GM18951 (cell line): Measurements from ENCODE around the gene TOMM6.
A peak's percentile ranks its signal among the peaks of the same experiment; 100 is the strongest.

Source experiments
- POLR2A ChIP-seq: IDR thresholded peaks from 4 replicates; pipeline ENCODE4 v1.6.1; 2011; ENCODE audit warnings: mild to moderate bottlenecking; ENCODE audit not compliant: insufficient read length, insufficient read depth; ENCODE audit errors: extremely low read depth
- in situ Hi-C: fragments of 300-500 bp; cut with MboI; formaldehyde crosslinking; loops from one replicate; pipeline ENCODE4 v1.12.0; 2022; ENCODE audit warnings: low sequenced_read_pairs, mixed read lengths, inconsistent platforms; ENCODE audit not compliant: unreplicated experiment

TOMM6 gene

GRCh38 chr6:41784581-41785171, 2.8 kb upstream of the TOMM6 start:
- no peak for TF ChIP-seq POLR2A
- in situ Hi-C loops, result no loop called here

DNA sequence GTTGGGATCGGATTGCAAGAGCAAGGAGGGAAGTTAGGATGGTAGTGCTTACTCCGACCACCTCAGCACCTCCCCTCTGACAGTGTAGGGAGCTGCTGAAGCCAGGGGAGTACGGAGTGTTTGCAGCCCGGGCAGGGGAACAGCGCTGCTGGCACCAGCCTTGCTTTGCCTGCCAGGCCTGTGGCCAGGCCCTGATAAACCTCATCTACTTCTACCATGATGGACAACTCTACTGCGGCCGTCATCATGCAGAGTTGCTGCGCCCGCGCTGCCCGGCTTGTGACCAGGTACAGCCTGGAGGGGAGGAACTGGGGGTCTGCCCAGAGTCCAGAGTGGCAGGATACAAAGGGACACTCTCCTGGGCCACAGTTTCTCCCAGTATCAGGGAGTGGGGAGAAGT, 2.2 kb upstream of the TOMM6 start:
- in situ Hi-C loops, result no loop called here
- TF ChIP-seq POLR2A, result no peak

GRCh38 chr6:41785689-41786450, 1.6 kb upstream of the TOMM6 start:
- in situ Hi-C loops, result no loop called here
- no peak for TF ChIP-seq POLR2A

- in situ Hi-C loops, result no loop called here
- TF ChIP-seq POLR2A, result peak; percentile 38
Measured at GRCh38 chr6:41786451-41787218, 859 bp upstream of the TOMM6 start.

GRCh38 chr6:41789390-41789724, 1.9 kb downstream of the TOMM6 start:
- in situ Hi-C loops, result no loop called here

DNA sequence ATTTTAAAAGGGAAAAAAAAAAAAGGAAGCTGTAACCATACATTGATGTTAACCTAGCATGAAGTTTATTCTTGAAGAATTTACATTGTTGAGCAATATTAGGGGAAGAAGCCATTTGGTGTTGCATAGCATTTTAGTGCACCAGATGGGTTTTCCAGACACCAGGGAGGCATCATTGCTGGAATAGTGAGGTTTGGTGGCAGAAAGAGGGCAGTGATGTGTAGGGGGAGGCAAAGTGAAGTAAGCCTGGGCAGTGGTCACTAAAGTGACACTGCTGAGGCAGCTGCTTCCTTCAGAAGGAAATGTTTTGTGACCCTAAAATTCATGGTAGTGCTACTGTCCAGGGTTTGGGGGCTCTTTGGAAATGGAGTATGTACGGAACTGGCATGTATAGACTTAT, 2.6 kb downstream of the TOMM6 start:
- in situ Hi-C loops, result loop anchor here (10.0 kb wide), 1 partner anchor 255 kb away; no protein-coding TSS in a partner anchor
- TF ChIP-seq POLR2A, result no peak

More at GRCh38 chr6:41789390-41789724, 1.9 kb downstream of the TOMM6 start:
- TF ChIP-seq POLR2A, result no peak

GRCh38 chr6:41791305-41791704, 3.8 kb downstream of the TOMM6 start:
- no peak for TF ChIP-seq POLR2A
- in situ Hi-C loops, result loop anchor here (10.0 kb wide), 1 partner anchor 253 kb away; no protein-coding TSS in a partner anchor

GRCh38 chr6:41791984-41792383, 4.5 kb downstream of the TOMM6 start:
- in situ Hi-C loops, result loop anchor here (10.0 kb wide), 1 partner anchor 253 kb away; no protein-coding TSS in a partner anchor

DNA sequence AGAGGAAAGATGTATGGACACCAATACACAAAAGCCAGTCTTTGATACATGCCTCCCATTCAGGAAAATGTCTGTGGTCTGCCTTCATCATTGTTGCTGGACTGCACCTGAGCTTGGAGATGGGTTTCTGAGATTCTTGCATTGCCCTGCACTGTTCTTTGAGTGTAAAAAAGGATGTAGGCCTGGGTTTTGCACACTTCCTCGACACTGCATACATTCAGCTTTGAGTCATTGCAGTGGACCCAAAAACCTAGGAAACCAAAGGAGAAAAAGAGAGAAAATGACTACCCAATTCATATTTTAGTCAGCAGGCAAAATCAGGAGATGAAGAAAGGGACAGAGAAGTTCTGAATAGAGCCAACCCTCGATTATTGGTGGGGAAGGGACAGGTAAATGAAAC, 9.0 kb downstream of the TOMM6 start:
- in situ Hi-C loops, result loop anchor here (10.0 kb wide), 1 partner anchor 248 kb away; no protein-coding TSS in a partner anchor
- TF ChIP-seq POLR2A, result no peak

More at GRCh38 chr6:41791984-41792383, 4.5 kb downstream of the TOMM6 start:
- no peak for TF ChIP-seq POLR2A

- no peak for TF ChIP-seq POLR2A
- in situ Hi-C loops, result loop anchor here (10.0 kb wide), 1 partner anchor 246 kb away; no protein-coding TSS in a partner anchor
Measured at GRCh38 chr6:41798901-41799558, 11.5 kb downstream of the TOMM6 start.

DNA sequence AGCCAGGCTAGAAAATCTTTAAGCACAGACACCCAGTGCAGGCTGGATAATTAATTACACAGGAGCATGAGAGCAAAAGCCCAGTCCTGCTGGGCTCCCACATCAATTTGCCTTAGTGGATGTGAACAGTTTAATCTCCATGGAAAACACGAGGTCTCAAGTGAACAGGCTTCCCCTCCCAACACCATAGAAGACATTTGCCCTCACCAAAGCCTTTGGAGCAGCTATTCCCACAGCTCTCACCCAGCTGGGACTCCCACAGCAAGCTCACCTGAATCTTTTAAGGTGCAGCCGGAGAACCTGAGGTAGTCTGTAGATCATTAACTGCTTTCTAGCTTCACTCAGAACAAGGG, 12.0 kb downstream of the TOMM6 start:
- no peak for TF ChIP-seq POLR2A
- in situ Hi-C loops, result loop anchor here (10.0 kb wide), 1 partner anchor 245 kb away; no protein-coding TSS in a partner anchor

DNA sequence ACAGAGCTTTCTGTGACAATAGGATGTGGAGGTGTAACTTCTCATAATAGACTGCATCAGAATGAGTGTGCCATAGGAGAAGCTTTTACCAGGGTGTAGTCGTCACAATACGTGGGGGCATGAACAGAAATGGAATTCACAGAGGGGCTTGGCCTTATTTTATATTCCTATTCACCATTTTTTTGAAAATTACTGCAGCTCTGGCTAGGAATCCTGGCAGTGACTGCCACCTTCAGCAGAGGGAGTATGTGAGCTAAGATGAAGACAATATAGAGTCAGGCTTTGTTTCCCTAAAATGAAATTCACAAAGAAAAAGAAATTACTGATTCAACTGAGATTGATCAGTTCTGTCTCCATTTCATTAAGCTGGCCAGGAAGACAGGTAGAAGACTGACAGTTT, 13.9 kb downstream of the TOMM6 start:
- in situ Hi-C loops, result no loop called here
- no peak for TF ChIP-seq POLR2A

DNA sequence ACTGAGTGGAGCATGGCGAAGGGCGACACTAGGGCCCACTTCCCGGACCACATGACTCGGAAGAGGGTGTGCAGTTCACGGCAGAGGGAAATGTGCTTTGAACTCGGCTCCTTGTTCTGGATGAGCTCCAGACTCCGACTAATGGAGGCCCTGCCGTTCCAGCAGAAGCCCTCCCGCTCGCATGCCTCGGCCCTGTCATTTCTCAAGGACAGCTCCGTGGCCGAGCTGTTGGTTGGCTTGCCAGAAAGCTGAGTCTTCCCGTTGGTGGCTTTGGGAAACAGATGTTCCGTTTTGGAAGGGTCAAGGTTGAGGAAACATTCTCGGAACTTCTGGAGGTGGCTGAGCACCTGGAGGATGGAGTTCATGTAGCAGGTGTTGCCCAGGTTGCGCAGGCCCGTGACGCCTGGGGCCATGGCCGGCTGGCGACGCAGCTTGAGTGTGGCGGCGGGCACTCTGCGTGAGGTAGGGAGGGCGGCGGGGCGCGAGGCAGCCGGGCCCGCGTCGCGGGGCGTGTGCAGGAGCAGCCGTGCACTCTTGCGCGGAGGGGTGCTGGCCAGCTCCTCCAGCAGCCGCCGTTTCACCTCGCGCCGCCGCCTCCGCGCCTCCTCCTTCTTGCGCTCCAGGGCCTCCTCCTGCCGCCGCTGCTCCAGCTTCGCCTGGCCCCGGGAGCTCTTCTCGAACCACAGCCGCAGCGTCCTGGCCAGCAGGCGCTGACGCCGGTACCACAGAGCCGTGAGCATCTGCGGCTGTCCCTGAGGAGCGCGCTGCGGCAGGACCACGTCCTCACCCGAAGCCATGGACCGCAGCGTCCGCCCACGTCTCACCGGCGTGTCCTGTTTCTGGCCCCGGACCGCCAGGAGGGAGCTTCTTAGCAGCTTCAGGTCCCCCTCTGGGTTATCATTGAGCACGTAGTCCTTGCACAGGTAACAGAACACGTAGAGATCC, 18.6 kb downstream of the TOMM6 start:
- no peak for TF ChIP-seq POLR2A
- in situ Hi-C loops, result no loop called here
